GM19395 (cell line): ENCODE data around the gene MGAT5B.

ENCODE experiments used
- ATAC-seq: cut with Tn5 transposase; IDR thresholded peaks from one replicate; pipeline ENCODE4 v1.9.1; 2021; ENCODE audit warnings: mild to moderate bottlenecking, moderate library complexity; ENCODE audit not compliant: unreplicated experiment

MGAT5B gene

GRCh38 chr17:76924345-76925342 is 56.4 kb downstream of the MGAT5B start:
- no peak for ATAC-seq

GRCh38 chr17:76925441-76925891 is 57.3 kb downstream of the MGAT5B start:
- no peak for ATAC-seq

- no peak for ATAC-seq
Measured at GRCh38 chr17:76926237-76926866, 58.1 kb downstream of the MGAT5B start.

- no peak for ATAC-seq
Measured at GRCh38 chr17:76927577-76927976, 59.4 kb downstream of the MGAT5B start.

- no peak for ATAC-seq
Measured at GRCh38 chr17:76927982-76928381, 59.8 kb downstream of the MGAT5B start.

- ATAC-seq, result no peak
Measured at GRCh38 chr17:76929148-76929547, 60.9 kb downstream of the MGAT5B start.

- ATAC-seq, result no peak
Measured at GRCh38 chr17:76929601-76930000, 61.4 kb downstream of the MGAT5B start.

GRCh38 chr17:76930107-76930506 is 61.9 kb downstream of the MGAT5B start:
- no peak for ATAC-seq

GRCh38 chr17:76932402-76933333 is 64.5 kb downstream of the MGAT5B start:
- no peak for ATAC-seq

GRCh38 chr17:76934561-76935320 is 66.5 kb downstream of the MGAT5B start:
- ATAC-seq, result no peak

GRCh38 chr17:76935331-76935730 is 67.1 kb downstream of the MGAT5B start:
- no peak for ATAC-seq

GRCh38 chr17:76937238-76937637 is 69.0 kb downstream of the MGAT5B start:
- no peak for ATAC-seq

- no peak for ATAC-seq
Measured at GRCh38 chr17:76938009-76938408, 69.8 kb downstream of the MGAT5B start.

GRCh38 chr17:76940295-76940694 is 72.1 kb downstream of the MGAT5B start:
- ATAC-seq, result no peak

GRCh38 chr17:76940738-76941350 is 72.6 kb downstream of the MGAT5B start:
- ATAC-seq, result no peak

- no peak for ATAC-seq
Measured at GRCh38 chr17:76943202-76943601, 75.0 kb downstream of the MGAT5B start.

GRCh38 chr17:76943781-76944213 is 75.6 kb downstream of the MGAT5B start:
- ATAC-seq, result no peak

GRCh38 chr17:76944477-76944876 is 76.3 kb downstream of the MGAT5B start:
- ATAC-seq, result no peak

GRCh38 chr17:76946111-76946771 is 78.0 kb downstream of the MGAT5B start:
- no peak for ATAC-seq
